Mucosa of rectum (tissue), 2 donors: Measurements from ENCODE around the gene PRTN3.
A peak's percentile ranks its signal among the peaks of the same experiment; 100 is the strongest.

Experiments used
- H3K27ac ChIP-seq, 2 donors: one replicate each; pipeline ENCODE4 v1.7.0; 2013; ENCODE audit warnings: inconsistent platforms in 2 of 2, low read depth in 2 of 2, low read length in 2 of 2
- H3K27me3 ChIP-seq, 2 donors: one replicate each; pipeline ENCODE4 v1.7.0; 2013; ENCODE audit warnings: low read length in 2 of 2; ENCODE audit not compliant: control insufficient read depth in 2 of 2, insufficient read depth in 2 of 2
- H3K36me3 ChIP-seq, 2 donors: one replicate each; pipeline ENCODE4 v1.7.0; 2013; ENCODE audit warnings: low read length in 2 of 2; ENCODE audit not compliant: control insufficient read depth in 2 of 2, insufficient read depth in 2 of 2
- H3K4me1 ChIP-seq, 2 donors: one replicate each; pipeline ENCODE4 v1.7.0; 2013; ENCODE audit warnings: low read length in 2 of 2, mild to moderate bottlenecking in 1 of 2; ENCODE audit not compliant: control insufficient read depth in 2 of 2, insufficient read depth in 2 of 2
- H3K4me3 ChIP-seq, 2 donors: one replicate each; pipeline ENCODE4 v1.7.0; 2013; ENCODE audit warnings: low read length in 2 of 2
- H3K9ac ChIP-seq, 2 donors: one replicate each; pipeline ENCODE4 v1.7.0; 2013; ENCODE audit warnings: low read length in 2 of 2, low read depth in 1 of 2, mild to moderate bottlenecking in 1 of 2
- H3K9me3 ChIP-seq, 2 donors: one replicate each; pipeline ENCODE4 v1.7.0; 2013; ENCODE audit warnings: low read length in 2 of 2; ENCODE audit not compliant: control insufficient read depth in 2 of 2
- donor health status: healthy.
- donor health status: Normal muscosa, but diverticular disease.

The PRTN3 gene

GRCh38 chr19:797528-798414 is 43.0 kb upstream of the PRTN3 start:
- H3K27me3 ChIP-seq, result no peaks in the 10 kb centered on the region
- H3K27ac ChIP-seq, result peak overlapping the region; percentile 93 to 94
- peak overlapping the region; percentile 90 to 91 for H3K9ac ChIP-seq
- H3K4me3 ChIP-seq, result peak overlapping the region; percentile 83 to 95
- peaks cover 8 to 15% of the 10 kb centered on the region in 2 donors for H3K36me3 ChIP-seq
- H3K9me3 ChIP-seq, result no peaks in the 10 kb centered on the region
- H3K4me1 ChIP-seq, result peaks cover 33 to 51% of the 10 kb centered on the region in 2 donors

GRCh38 chr19:798415-799075 is 42.3 kb upstream of the PRTN3 start:
- Histone ChIP-seq H3K36me3 (peaks cover 14 to 18% of the 10 kb centered on the region in 2 donors), H3K4me1 (peaks cover 33 to 54% of the 10 kb centered on the region in 2 donors), H3K9ac (peak overlapping the region; percentile 90 to 91), H3K9me3 (no peaks in the 10 kb centered on the region), H3K27ac (peak overlapping the region; percentile 89 to 93), H3K27me3 (no peaks in the 10 kb centered on the region), H3K4me3 (peak overlapping the region; percentile 83 to 95)

- H3K9ac ChIP-seq, result peak overlapping the region; percentile 90 to 91
Measured at GRCh38 chr19:799076-799881, 41.5 kb upstream of the PRTN3 start.

GRCh38 chr19:800360-801029 is 40.3 kb upstream of the PRTN3 start:
- no peaks in the 10 kb centered on the region for H3K9me3 ChIP-seq
- H3K27ac ChIP-seq, result peak overlapping the region; percentile 57 to 63
- peak overlapping the region; percentile 51 to 54 for H3K4me3 ChIP-seq
- H3K4me1 ChIP-seq, result peaks cover 33 to 54% of the 10 kb centered on the region in 2 donors
- H3K27me3 ChIP-seq, result no peaks in the 10 kb centered on the region
- peak overlapping the region; percentile 47 to 55 for H3K9ac ChIP-seq
- peaks cover 34 to 36% of the 10 kb centered on the region in 2 donors for H3K36me3 ChIP-seq

More at GRCh38 chr19:799076-799881, 41.5 kb upstream of the PRTN3 start:
- Histone ChIP-seq H3K36me3 (peaks cover 21 to 25% of the 10 kb centered on the region in 2 donors), H3K4me1 (peaks cover 33 to 54% of the 10 kb centered on the region in 2 donors), H3K9me3 (no peaks in the 10 kb centered on the region), H3K4me3 (peak overlapping the region; percentile 83 to 95), H3K27me3 (no peaks in the 10 kb centered on the region), H3K27ac (peak overlapping the region; percentile 89 to 93)

- Histone ChIP-seq H3K9me3 (no peaks in the 10 kb centered on the region), H3K4me3 (peak overlapping the region; percentile 51 to 54), H3K4me1 (peaks cover 33 to 50% of the 10 kb centered on the region in 2 donors), H3K36me3 (peaks cover 40% of the 10 kb centered on the region in 2 donors), H3K9ac (no peak overlapping the region), H3K27me3 (no peaks in the 10 kb centered on the region), H3K27ac (peak overlapping the region in 1 of 2 donors; percentile 63)
Measured at GRCh38 chr19:801030-801860, 39.6 kb upstream of the PRTN3 start.

GRCh38 chr19:801861-802497 is 38.8 kb upstream of the PRTN3 start:
- no peaks in the 10 kb centered on the region for H3K27me3 ChIP-seq
- peaks cover 47% of the 10 kb centered on the region in 2 donors for H3K36me3 ChIP-seq
- H3K9ac ChIP-seq, result no peak overlapping the region
- no peak overlapping the region for H3K4me3 ChIP-seq
- H3K27ac ChIP-seq, result peak overlapping the region in 1 of 2 donors; percentile 48
- peaks cover 33 to 47% of the 10 kb centered on the region in 2 donors for H3K4me1 ChIP-seq
- H3K9me3 ChIP-seq, result no peaks in the 10 kb centered on the region

- Histone ChIP-seq H3K4me1 (peaks cover 33 to 47% of the 10 kb centered on the region in 2 donors), H3K27me3 (no peaks in the 10 kb centered on the region), H3K9ac (no peak overlapping the region), H3K9me3 (no peaks in the 10 kb centered on the region), H3K36me3 (peaks cover 53 to 54% of the 10 kb centered on the region in 2 donors), H3K4me3 (no peak overlapping the region), H3K27ac (peak overlapping the region in 1 of 2 donors; percentile 48)
Measured at GRCh38 chr19:802498-803098, 38.2 kb upstream of the PRTN3 start.

- H3K27me3 ChIP-seq, result no peaks in the 10 kb centered on the region
- H3K9ac ChIP-seq, result no peak overlapping the region
- peaks cover 33 to 47% of the 10 kb centered on the region in 2 donors for H3K4me1 ChIP-seq
- H3K27ac ChIP-seq, result no peak overlapping the region
- H3K36me3 ChIP-seq, result peaks cover 58 to 59% of the 10 kb centered on the region in 2 donors
- H3K4me3 ChIP-seq, result no peak overlapping the region
- no peaks in the 10 kb centered on the region for H3K9me3 ChIP-seq
Measured at GRCh38 chr19:803099-803561, 37.7 kb upstream of the PRTN3 start.
